Neural progenitor cell (in vitro differentiated cells): ENCODE results near the gene H6PD. TPM values are rescaled to one million over a fixed set of nuclear protein-coding genes. Genes with fewer than 3 reads are reported as not detected.

Experiments used
- DNase-seq: peaks from one replicate; pipeline ENCODE4 v3.0.0-alpha.2; 2016; ENCODE audit warnings: low spot score
- H2AFZ ChIP-seq: fragments of 200-600 bp; sonication (generic); replicated peaks from 2 replicates; pipeline ENCODE4 v1.6.1; 2016; ENCODE audit warnings: antibody characterized with exemption
- H3F3A ChIP-seq: fragments of 200-600 bp; sonication (generic); 2 replicates; pipeline ENCODE4 v1.6.1; 2016; ENCODE audit warnings: antibody characterized with exemption, low read depth
- H3K27ac ChIP-seq: fragments of 200-600 bp; sonication (generic); 2 replicates; pipeline ENCODE4 v1.5.1; 2016; ENCODE audit warnings: mild to moderate bottlenecking
- H3K27me3 ChIP-seq: fragments of 200-600 bp; sonication (generic); 2 replicates; pipeline ENCODE4 v1.6.1; 2016; ENCODE audit warnings: mild to moderate bottlenecking, moderate library complexity
- H3K36me3 ChIP-seq: fragments of 200-600 bp; sonication (generic); 2 replicates; pipeline ENCODE4 v1.5.1; 2016
- H3K4me1 ChIP-seq: fragments of 200-600 bp; sonication (generic); 2 replicates; pipeline ENCODE4 v1.6.1; 2016; ENCODE audit warnings: mixed run types
- H3K4me2 ChIP-seq: fragments of 200-600 bp; sonication (generic); 2 replicates; pipeline ENCODE4 v1.6.1; 2016
- H3K4me3 ChIP-seq: fragments of 200-600 bp; sonication (generic); 2 replicates; pipeline ENCODE4 v1.5.1; 2016
- H3K79me2 ChIP-seq: fragments of 200-600 bp; sonication (generic); 2 replicates; pipeline ENCODE4 v1.6.1; 2016; ENCODE audit warnings: low read depth
- H3K9ac ChIP-seq: fragments of 200-600 bp; sonication (generic); 2 replicates; pipeline ENCODE4 v1.6.1; 2016
- H3K9me3 ChIP-seq: fragments of 200-600 bp; sonication (generic); 2 replicates; pipeline ENCODE4 v1.5.1; 2016; ENCODE audit warnings: low read depth
- H4K20me1 ChIP-seq: fragments of 200-600 bp; sonication (generic); 2 replicates; pipeline ENCODE4 v1.6.1; 2016; ENCODE audit warnings: low read depth
- H3K27ac Mint-ChIP-seq: 3 replicates; pipeline ENCODE4 v1.8.0; 2021; ENCODE audit warnings: mixed read lengths
- H3K27me3 Mint-ChIP-seq: 2 replicates; pipeline ENCODE4 v1.8.0; 2022; ENCODE audit warnings: low read depth, mild to moderate bottlenecking, inconsistent platforms, moderate library complexity, mixed read lengths; ENCODE audit not compliant: insufficient read depth
- H3K36me3 Mint-ChIP-seq: 3 replicates; pipeline ENCODE4 v1.8.0; 2021; ENCODE audit warnings: mixed read lengths
- H3K4me1 Mint-ChIP-seq: 3 replicates; pipeline ENCODE4 v1.8.0; 2021; ENCODE audit warnings: mixed read lengths
- H3K4me3 Mint-ChIP-seq: 3 replicates; pipeline ENCODE4 v1.8.0; 2021; ENCODE audit warnings: mild to moderate bottlenecking, moderate library complexity, mixed read lengths
- H3K9me3 Mint-ChIP-seq: 3 replicates; pipeline ENCODE4 v1.8.0; 2020; ENCODE audit warnings: mixed read lengths
- EZH2 ChIP-seq: fragments of 200-600 bp; sonication (generic); IDR thresholded peaks from 2 replicates; pipeline ENCODE4 v1.6.1; 2017; ENCODE audit warnings: antibody characterized with exemption, mild to moderate bottlenecking, moderate library complexity
- EZH2phosphoT487 ChIP-seq: fragments of 200-600 bp; sonication (generic); IDR thresholded peaks from 2 replicates; pipeline ENCODE4 v1.6.1; 2017; ENCODE audit warnings: antibody characterized with exemption
- total RNA-seq: library from RNA; depleted of rRNA; stranded (reverse); fragments of >200 nt; gene quantifications from 2 replicates; pipeline ENCODE4 v1.2.3, GENCODE V29; 2015; ENCODE audit warnings: low replicate concordance
- TF ChIP-seq, protein P1 (sequence below): fragments of 200-600 bp; sonication (generic); IDR thresholded peaks from 2 replicates; pipeline ENCODE4 v1.5.1; 2017; ENCODE audit warnings: antibody characterized with exemption, mild to moderate bottlenecking

H6PD gene
- total RNA-seq, 1 donor from 2014 or later, result 6.0 TPM

GRCh38 chr1:9193233-9193625, 41.3 kb upstream of the H6PD start:
- Histone ChIP-seq H3K4me3 (no peak overlapping the region), H3K36me3 (no peaks in the 10 kb centered on the region), H3K27me3 (peaks cover 18% of the 10 kb centered on the region), H3K9me3 (no peaks in the 10 kb centered on the region), H3K79me2 (no peaks in the 10 kb centered on the region), H3F3A (peaks cover 6% of the 10 kb centered on the region), H4K20me1 (no peaks in the 10 kb centered on the region), H3K9ac (no peak overlapping the region), H3K4me1 (peaks cover 5% of the 10 kb centered on the region), H3K4me2 (no peak overlapping the region), H3K27ac (no peak overlapping the region), H2AFZ (no peak overlapping the region)
- no peak overlapping the region for H3K27ac Mint-ChIP-seq
- peaks cover 2% of the 10 kb centered on the region for H3K9me3 Mint-ChIP-seq
- peaks cover 27% of the 10 kb centered on the region for H3K4me1 Mint-ChIP-seq
- TF ChIP-seq EZH2 (no peak), EZH2phosphoT487 (no peak)
- TF ChIP-seq, protein P1, sequence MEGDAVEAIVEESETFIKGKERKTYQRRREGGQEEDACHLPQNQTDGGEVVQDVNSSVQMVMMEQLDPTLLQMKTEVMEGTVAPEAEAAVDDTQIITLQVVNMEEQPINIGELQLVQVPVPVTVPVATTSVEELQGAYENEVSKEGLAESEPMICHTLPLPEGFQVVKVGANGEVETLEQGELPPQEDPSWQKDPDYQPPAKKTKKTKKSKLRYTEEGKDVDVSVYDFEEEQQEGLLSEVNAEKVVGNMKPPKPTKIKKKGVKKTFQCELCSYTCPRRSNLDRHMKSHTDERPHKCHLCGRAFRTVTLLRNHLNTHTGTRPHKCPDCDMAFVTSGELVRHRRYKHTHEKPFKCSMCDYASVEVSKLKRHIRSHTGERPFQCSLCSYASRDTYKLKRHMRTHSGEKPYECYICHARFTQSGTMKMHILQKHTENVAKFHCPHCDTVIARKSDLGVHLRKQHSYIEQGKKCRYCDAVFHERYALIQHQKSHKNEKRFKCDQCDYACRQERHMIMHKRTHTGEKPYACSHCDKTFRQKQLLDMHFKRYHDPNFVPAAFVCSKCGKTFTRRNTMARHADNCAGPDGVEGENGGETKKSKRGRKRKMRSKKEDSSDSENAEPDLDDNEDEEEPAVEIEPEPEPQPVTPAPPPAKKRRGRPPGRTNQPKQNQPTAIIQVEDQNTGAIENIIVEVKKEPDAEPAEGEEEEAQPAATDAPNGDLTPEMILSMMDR, result no peak
- H3K36me3 Mint-ChIP-seq, result no peaks in the 10 kb centered on the region
- no peak overlapping the region for H3K4me3 Mint-ChIP-seq
- DNase-seq, result no peak
- peaks cover 32% of the 10 kb centered on the region for H3K27me3 Mint-ChIP-seq

- H3K27ac Mint-ChIP-seq, result no peak overlapping the region
- H3F3A ChIP-seq, result no peaks in the 10 kb centered on the region
- TF ChIP-seq EZH2phosphoT487 (no peak), EZH2 (no peak)
- TF ChIP-seq, protein P1, result no peak
These were observed 40.5 kb upstream of the H6PD start for GRCh38 chr1:9194024-9194423.

DNA sequence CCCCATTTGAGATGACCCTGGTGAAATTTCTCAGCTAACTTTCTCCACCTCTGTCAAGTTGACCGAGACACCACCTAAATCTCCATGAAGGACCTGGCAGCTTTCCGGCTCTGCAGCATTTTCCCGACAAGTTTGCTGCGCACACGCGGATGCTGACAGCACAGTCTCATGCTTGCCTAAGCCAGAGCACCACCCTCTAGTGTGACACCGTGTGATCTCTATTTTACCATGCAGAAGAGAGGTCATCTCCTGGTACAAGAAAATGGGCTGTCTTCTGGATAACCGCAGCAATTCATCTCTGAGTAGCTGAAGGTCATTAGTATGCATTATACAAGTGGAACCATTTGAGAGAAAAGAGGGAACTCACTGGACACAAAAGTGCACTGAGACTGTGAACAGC, 38.9 kb upstream of the H6PD start:
- Mint-ChIP-seq H3K9me3 (no peaks in the 10 kb centered on the region), H3K4me3 (no peak overlapping the region), H3K27ac (no peak overlapping the region), H3K36me3 (no peaks in the 10 kb centered on the region), H3K27me3 (peaks cover 50% of the 10 kb centered on the region), H3K4me1 (peaks cover 30% of the 10 kb centered on the region)
- H3K79me2 ChIP-seq, result no peaks in the 10 kb centered on the region
- H3K4me3 ChIP-seq, result no peak overlapping the region
- no peak for TF ChIP-seq EZH2
- no peak for TF ChIP-seq EZH2phosphoT487
- TF ChIP-seq, protein P1, result no peak
- H3K27ac ChIP-seq, result no peak overlapping the region
- no peak for DNase-seq
- H3F3A ChIP-seq, result peaks cover 7% of the 10 kb centered on the region
- no peak overlapping the region for H3K4me2 ChIP-seq
- H3K4me1 ChIP-seq, result peaks cover 8% of the 10 kb centered on the region
- no peaks in the 10 kb centered on the region for H3K36me3 ChIP-seq
- no peaks in the 10 kb centered on the region for H3K9me3 ChIP-seq
- peaks cover 42% of the 10 kb centered on the region for H3K27me3 ChIP-seq
- H3K9ac ChIP-seq, result no peak overlapping the region
- H4K20me1 ChIP-seq, result peaks cover 9% of the 10 kb centered on the region
- no peak overlapping the region for H2AFZ ChIP-seq

More at GRCh38 chr1:9194024-9194423, 40.5 kb upstream of the H6PD start:
- no peak overlapping the region for H3K27ac ChIP-seq
- H3K79me2 ChIP-seq, result no peaks in the 10 kb centered on the region
- H3K9ac ChIP-seq, result no peak overlapping the region
- Mint-ChIP-seq H3K4me1 (peaks cover 23% of the 10 kb centered on the region), H3K27me3 (peaks cover 37% of the 10 kb centered on the region), H3K4me3 (no peak overlapping the region), H3K9me3 (peaks cover 2% of the 10 kb centered on the region), H3K36me3 (no peaks in the 10 kb centered on the region)
- H3K4me3 ChIP-seq, result no peak overlapping the region
- H2AFZ ChIP-seq, result no peak overlapping the region
- H3K27me3 ChIP-seq, result peaks cover 26% of the 10 kb centered on the region
- H4K20me1 ChIP-seq, result no peaks in the 10 kb centered on the region
- H3K9me3 ChIP-seq, result no peaks in the 10 kb centered on the region
- no peaks in the 10 kb centered on the region for H3K36me3 ChIP-seq
- H3K4me1 ChIP-seq, result peaks cover 2% of the 10 kb centered on the region
- no peak for DNase-seq
- H3K4me2 ChIP-seq, result no peak overlapping the region
